GM23248 (cell line): ENCODE results near the gene ANKRD11.
"Not testable (repeated sequence)": the region's sequence is repeated elsewhere in the genome, so short reads cannot be mapped to it uniquely, and the experiment has no call there.

Source experiments
- EZH2 ChIP-seq: fragments of 200-600 bp; sonication (generic); IDR thresholded peaks from 2 replicates; pipeline ENCODE4 v1.6.1; 2018; ENCODE audit warnings: antibody characterized with exemption, mild to moderate bottlenecking; ENCODE audit not compliant: insufficient read depth, poor library complexity, severe bottlenecking
- EZH2phosphoT487 ChIP-seq: fragments of 200-600 bp; sonication (generic); IDR thresholded peaks from 2 replicates; pipeline ENCODE4 v1.6.1; 2018; ENCODE audit warnings: antibody characterized with exemption, moderate library complexity, mild to moderate bottlenecking, low read depth; ENCODE audit not compliant: insufficient read depth

GRCh38 chr16:89299357-89300111 is 190.8 kb downstream of the ANKRD11 start:
- TF ChIP-seq EZH2, EZH2phosphoT487: not testable (repeated sequence)
